Esophagus mucosa (tissue), 1 donor: ENCODE data around the gene GPD2. TPM values are rescaled to one million over a fixed set of nuclear protein-coding genes. Genes with fewer than 3 reads are reported as not detected.

ENCODE experiments used
- ATAC-seq: fragments of 200-7000 bp; cut with Tn5 transposase; one replicate; pipeline ENCODE4 v1.9.1; 2020
- total RNA-seq: library from RNA; stranded (reverse); gene quantifications from one replicate; pipeline ENCODE4 v1.2.4, GENCODE V29; 2023
- donor health status: DM: yes; HTN: yes; CAD: no.

GPD2 gene
- total RNA-seq, 1 donor from 2014 or later: 56.1 TPM

- no peak for ATAC-seq
These were observed 412 bp downstream of the GPD2 start for GRCh38 chr2:156436497-156437085.

GRCh38 chr2:156437272-156437930 is 1.2 kb downstream of the GPD2 start:
- peak; percentile 15 for ATAC-seq

- ATAC-seq: peak; percentile 73
These were observed 1.8 kb downstream of the GPD2 start for GRCh38 chr2:156437931-156438410.

- no peak for ATAC-seq
These were observed 6.9 kb downstream of the GPD2 start for GRCh38 chr2:156443089-156443488.

GRCh38 chr2:156445296-156446220 is 9.4 kb downstream of the GPD2 start:
- ATAC-seq: peak; percentile 66

- ATAC-seq: no peak
These were observed 11.6 kb downstream of the GPD2 start for GRCh38 chr2:156447761-156448160.

- no peak for ATAC-seq
These were observed 12.6 kb downstream of the GPD2 start for GRCh38 chr2:156448766-156449165.

GRCh38 chr2:156452971-156453370 is 16.8 kb downstream of the GPD2 start:
- ATAC-seq: no peak

- peak; percentile 97 for ATAC-seq
These were observed 19.3 kb downstream of the GPD2 start for GRCh38 chr2:156455361-156455975.

- ATAC-seq: no peak
These were observed 20.4 kb downstream of the GPD2 start for GRCh38 chr2:156456616-156457015.

GRCh38 chr2:156457523-156458517 is 21.6 kb downstream of the GPD2 start:
- ATAC-seq: no peak

- ATAC-seq: no peak
These were observed 23.5 kb downstream of the GPD2 start for GRCh38 chr2:156459720-156460119.

- ATAC-seq: no peak
These were observed 27.9 kb downstream of the GPD2 start for GRCh38 chr2:156464106-156464505.

GRCh38 chr2:156465573-156465972 is 29.4 kb downstream of the GPD2 start:
- ATAC-seq: no peak

GRCh38 chr2:156466739-156467405 is 30.7 kb downstream of the GPD2 start:
- peak; percentile 81 for ATAC-seq

- ATAC-seq: no peak
These were observed 34.9 kb downstream of the GPD2 start for GRCh38 chr2:156470975-156471583.

GRCh38 chr2:156471762-156472161 is 35.6 kb downstream of the GPD2 start:
- no peak for ATAC-seq

GRCh38 chr2:156472686-156473085 is 36.5 kb downstream of the GPD2 start:
- no peak for ATAC-seq

GRCh38 chr2:156473445-156473844 is 37.3 kb downstream of the GPD2 start:
- no peak for ATAC-seq

- peak; percentile 88 for ATAC-seq
These were observed 38.2 kb downstream of the GPD2 start for GRCh38 chr2:156474401-156474800.
